HFFc6 (cell line): Measurements from ENCODE around the gene BAZ2A. TPM values are rescaled to one million over a fixed set of nuclear protein-coding genes. Genes with fewer than 3 reads are reported as not detected.
"Not testable (repeated sequence)": the region's sequence is repeated elsewhere in the genome, so short reads cannot be mapped to it uniquely, and the experiment has no call there.

Experiments used
- DNase-seq: peaks from one replicate; pipeline ENCODE4 v3.0.0-alpha.2; 2018
- H3K27ac Mint-ChIP-seq: 2 replicates; pipeline ENCODE4 v1.8.0; 2020; ENCODE audit warnings: mild to moderate bottlenecking, mixed read lengths
- H3K27me3 Mint-ChIP-seq: 2 replicates; pipeline ENCODE4 v1.8.0; 2021; ENCODE audit warnings: mild to moderate bottlenecking, moderate library complexity, mixed read lengths; ENCODE audit not compliant: insufficient read depth
- H3K36me3 Mint-ChIP-seq: 2 replicates; pipeline ENCODE4 v1.8.0; 2021; ENCODE audit warnings: low read depth, mixed read lengths
- H3K4me1 Mint-ChIP-seq: 2 replicates; pipeline ENCODE4 v1.8.0; 2020; ENCODE audit warnings: low read depth, mixed read lengths
- H3K4me3 Mint-ChIP-seq: 2 replicates; pipeline ENCODE4 v1.8.0; 2020; ENCODE audit warnings: mild to moderate bottlenecking, moderate library complexity, mixed read lengths
- H3K9me3 Mint-ChIP-seq: 2 replicates; pipeline ENCODE4 v1.8.0; 2020; ENCODE audit warnings: mild to moderate bottlenecking, mixed read lengths
- CTCF ChIP-seq: fragments of 200-600 bp; sonication (generic); IDR thresholded peaks from 2 replicates; pipeline ENCODE4 v1.5.0; 2021; ENCODE audit warnings: antibody characterized with exemption, mild to moderate bottlenecking
- total RNA-seq, 6 experiments: library from RNA; stranded (reverse); fragmentation: NEBNext Ultra II Directional; extraction: Animal tissue kit (Norgen Biotek cat#: 25700); gene quantifications; 2 replicates in 1 of 6; 3 replicates in 5 of 6; pipeline ENCODE4 v1.2.3, GENCODE V29; 2021

Gene BAZ2A
- total RNA-seq, 6 experiments from 2014 or later, result 54.2 to 60.4 (median 57.3) TPM

- DNase-seq, result peak; percentile 28
- peaks cover 2% of the 10 kb centered on the region for H3K27me3 Mint-ChIP-seq
- peak overlapping the region; percentile 82 for H3K27ac Mint-ChIP-seq
- TF ChIP-seq CTCF, result no peak
- no peaks in the 10 kb centered on the region for H3K9me3 Mint-ChIP-seq
- no peak overlapping the region for H3K4me3 Mint-ChIP-seq
- H3K36me3 Mint-ChIP-seq, result peaks cover 22% of the 10 kb centered on the region
- H3K4me1 Mint-ChIP-seq, result peaks cover 22% of the 10 kb centered on the region
These were observed 48.5 kb downstream of the BAZ2A start for GRCh38 chr12:56581418-56582145.

- no peak overlapping the region for H3K4me3 Mint-ChIP-seq
- no peaks in the 10 kb centered on the region for H3K9me3 Mint-ChIP-seq
- H3K27ac Mint-ChIP-seq, result no peak overlapping the region
- H3K27me3 Mint-ChIP-seq, result peaks cover 2% of the 10 kb centered on the region
- no peak for DNase-seq
- H3K4me1 Mint-ChIP-seq, result peaks cover 24% of the 10 kb centered on the region
- H3K36me3 Mint-ChIP-seq, result peaks cover 21% of the 10 kb centered on the region
- no peak for TF ChIP-seq CTCF
These were observed 51.1 kb downstream of the BAZ2A start for GRCh38 chr12:56578983-56579546.

- Mint-ChIP-seq H3K4me1 (peaks cover 29% of the 10 kb centered on the region), H3K36me3 (peaks cover 15% of the 10 kb centered on the region)
- not testable (repeated sequence) for H3K27me3 Mint-ChIP-seq, DNase-seq, H3K4me3 Mint-ChIP-seq, H3K9me3 Mint-ChIP-seq, H3K27ac Mint-ChIP-seq
These were observed 52.9 kb downstream of the BAZ2A start for GRCh38 chr12:56577248-56577647.

DNA sequence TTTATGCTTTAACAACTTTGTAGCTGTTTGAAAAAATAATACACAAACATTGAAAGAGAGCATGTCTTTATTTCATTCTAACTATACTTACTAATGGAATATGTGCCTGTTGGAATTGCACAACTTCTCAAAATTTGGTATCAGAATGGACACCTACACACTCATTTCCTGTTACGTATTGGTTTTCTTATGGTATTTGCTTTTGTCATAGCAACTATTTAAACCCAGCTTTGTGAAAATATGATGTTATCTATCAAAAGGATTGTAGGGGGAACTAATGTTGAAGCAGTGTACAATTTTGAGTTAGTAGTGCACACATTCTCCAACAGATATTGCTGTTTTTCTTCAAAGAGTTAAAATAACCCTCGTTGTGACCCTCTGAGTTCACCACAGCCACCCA lies 55.9 kb downstream of the BAZ2A start:
- H3K4me3 Mint-ChIP-seq, result no peak overlapping the region
- peaks cover 10% of the 10 kb centered on the region for H3K36me3 Mint-ChIP-seq
- peaks cover 2% of the 10 kb centered on the region for H3K27me3 Mint-ChIP-seq
- peak; percentile 58 for DNase-seq
- no peaks in the 10 kb centered on the region for H3K9me3 Mint-ChIP-seq
- peak overlapping the region; percentile 83 for H3K27ac Mint-ChIP-seq
- TF ChIP-seq CTCF, result no peak
- peaks cover 24% of the 10 kb centered on the region for H3K4me1 Mint-ChIP-seq

GRCh38 chr12:56572288-56572687 lies 57.8 kb downstream of the BAZ2A start:
- peak overlapping the region; percentile 43 for H3K27ac Mint-ChIP-seq
- H3K4me3 Mint-ChIP-seq, result no peak overlapping the region
- H3K9me3 Mint-ChIP-seq, result no peaks in the 10 kb centered on the region
- H3K36me3 Mint-ChIP-seq, result peaks cover 24% of the 10 kb centered on the region
- no peak for DNase-seq
- peaks cover 30% of the 10 kb centered on the region for H3K4me1 Mint-ChIP-seq
- no peak for TF ChIP-seq CTCF
- peaks cover 2% of the 10 kb centered on the region for H3K27me3 Mint-ChIP-seq

DNA sequence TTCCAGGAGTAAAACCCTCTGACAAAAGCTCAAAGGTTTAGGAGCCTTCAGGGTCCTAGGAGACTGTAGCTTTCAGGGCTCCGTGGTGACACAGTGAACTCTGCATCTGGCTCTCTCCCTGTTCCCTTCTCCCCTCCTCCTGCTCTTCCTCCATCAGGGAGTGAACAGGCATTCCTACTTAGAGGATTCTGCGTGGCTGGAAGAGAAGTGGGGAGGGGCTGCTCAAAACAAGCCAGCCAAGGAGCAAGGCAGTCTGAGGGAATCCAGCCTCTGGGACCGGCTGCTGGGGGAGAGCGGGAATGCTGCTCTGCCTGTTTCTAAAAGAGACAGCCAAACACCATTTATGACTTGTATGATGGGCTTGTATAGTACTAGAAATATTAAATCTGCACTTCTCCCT lies 59.0 kb downstream of the BAZ2A start:
- Mint-ChIP-seq H3K4me1 (peaks cover 34% of the 10 kb centered on the region), H3K4me3 (no peak overlapping the region), H3K27me3 (peaks cover 2% of the 10 kb centered on the region), H3K9me3 (no peaks in the 10 kb centered on the region), H3K36me3 (peaks cover 24% of the 10 kb centered on the region), H3K27ac (peak overlapping the region; percentile 46)
- TF ChIP-seq CTCF, result no peak
- DNase-seq, result no peak
